Smooth muscle cell (in vitro differentiated cells): Measurements from ENCODE around the gene ADAMTSL5. TPM values are rescaled to one million over a fixed set of nuclear protein-coding genes. Genes with fewer than 3 reads are reported as not detected.
"Not testable (repeated sequence)": the region's sequence is repeated elsewhere in the genome, so short reads cannot be mapped to it uniquely, and the experiment has no call there.

Experiments
- DNase-seq: peaks from one replicate; lab custom pipeline; 2025; ENCODE audit not compliant: unreplicated experiment; lab: John Stamatoyannopoulos, UW
- H2AFZ ChIP-seq: fragments of 200-600 bp; sonication (generic); 2 replicates; pipeline ENCODE4 v1.6.0; 2016; ENCODE audit warnings: antibody characterized with exemption, low read depth, mild to moderate bottlenecking
- H3F3A ChIP-seq: fragments of 200-600 bp; sonication (generic); 2 replicates; pipeline ENCODE4 v1.6.0; 2017; ENCODE audit warnings: antibody characterized with exemption, low read depth
- H3K27ac ChIP-seq: fragments of 200-600 bp; sonication (generic); 2 replicates; pipeline ENCODE4 v1.5.1; 2016; ENCODE audit warnings: low read depth, mild to moderate bottlenecking
- H3K27me3 ChIP-seq: fragments of 200-600 bp; sonication (generic); 2 replicates; pipeline ENCODE4 v1.6.1; 2016; ENCODE audit warnings: low read depth, mild to moderate bottlenecking
- H3K36me3 ChIP-seq: fragments of 200-600 bp; sonication (generic); 2 replicates; pipeline ENCODE4 v1.5.1; 2016; ENCODE audit warnings: low read depth
- H3K4me1 ChIP-seq: fragments of 200-600 bp; sonication (generic); 2 replicates; pipeline ENCODE4 v1.5.1; 2016; ENCODE audit warnings: low read depth
- H3K4me2 ChIP-seq: fragments of 200-600 bp; sonication (generic); 2 replicates; pipeline ENCODE4 v1.6.0; 2016; ENCODE audit warnings: mild to moderate bottlenecking
- H3K4me3 ChIP-seq: fragments of 200-600 bp; sonication (generic); 2 replicates; pipeline ENCODE4 v1.5.1; 2016; ENCODE audit warnings: mild to moderate bottlenecking
- H3K79me2 ChIP-seq: fragments of 200-600 bp; sonication (generic); 2 replicates; pipeline ENCODE4 v1.6.0; 2016; ENCODE audit warnings: low read depth, mild to moderate bottlenecking
- H3K9ac ChIP-seq: fragments of 200-600 bp; sonication (generic); 2 replicates; pipeline ENCODE4 v1.6.0; 2016; ENCODE audit warnings: low read depth
- H3K9me3 ChIP-seq: fragments of 200-600 bp; sonication (generic); replicated peaks from 2 replicates; pipeline ENCODE4 v1.5.1; 2016; ENCODE audit warnings: low read depth
- H4K20me1 ChIP-seq: fragments of 200-600 bp; sonication (generic); 2 replicates; pipeline ENCODE4 v1.6.0; 2016; ENCODE audit warnings: low read depth
- WGBS: methylation state at CpG from one replicate; pipeline ENCODE4 v1.1.7; 2016; ENCODE audit warnings: low lambda C conversion rate; 5-methylcytosine and 5-hydroxymethylcytosine counted together
- polyA plus RNA-seq: library from polyadenylated mRNA; unstranded; fragments of >200 nt; fragmentation: Nextera tagmentation; extraction: Ambion mirVana; gene quantifications from 2 replicates; pipeline ENCODE4 v1.2.1, GENCODE V29; 2016
- total RNA-seq: library from RNA; depleted of rRNA; stranded (reverse); fragments of >200 nt; gene quantifications from 2 replicates; pipeline ENCODE4 v1.2.3, GENCODE V29; 2014
- TF ChIP-seq, protein P1 (sequence below): fragments of 200-600 bp; sonication (generic); IDR thresholded peaks from 2 replicates; pipeline ENCODE4 v1.5.1; 2017; ENCODE audit warnings: borderline replicate concordance, mild to moderate bottlenecking, antibody characterized with exemption; ENCODE audit not compliant: insufficient read depth, poor library complexity, severe bottlenecking

Gene ADAMTSL5
- total and polyA plus RNA-seq, 2 experiments from 2014 or later = 16.4 to 24.3 TPM

DNA sequence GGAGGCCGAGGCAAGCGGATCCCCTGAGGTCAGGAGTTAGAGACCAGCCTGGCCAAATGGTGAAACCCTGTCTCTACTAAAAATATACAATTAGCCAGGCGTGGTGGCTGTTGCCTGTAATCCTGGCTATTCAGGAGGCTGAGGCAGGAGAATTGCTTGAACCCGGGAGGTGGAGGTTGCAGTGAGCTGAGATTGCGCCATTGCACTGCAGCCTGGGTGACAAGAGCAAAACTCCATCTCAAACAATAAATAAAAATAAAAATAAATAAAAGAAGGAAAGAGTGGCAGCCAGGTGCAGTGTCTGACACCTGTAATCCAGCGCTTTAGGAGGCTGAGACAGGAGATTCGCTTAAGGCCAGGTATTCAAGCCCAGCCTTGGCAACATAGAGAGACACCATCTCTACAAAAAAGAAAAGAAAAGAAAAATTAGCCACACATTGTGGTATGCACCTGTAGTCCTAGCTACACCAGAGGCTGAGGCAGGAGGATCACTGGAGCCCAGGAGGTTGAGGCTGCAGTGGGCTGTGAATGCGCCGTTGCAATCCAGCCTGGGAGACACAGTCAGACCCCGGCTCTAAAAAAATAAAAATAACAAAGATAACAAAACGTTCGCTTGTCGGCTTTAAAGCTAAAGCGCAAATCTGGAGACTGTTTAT, 10.3 kb downstream of the ADAMTSL5 start:
- 62% methylated on average over 14 of the region's 14 CpGs for WGBS
- H3K4me2 ChIP-seq = peak overlapping the region; percentile 74

DNA sequence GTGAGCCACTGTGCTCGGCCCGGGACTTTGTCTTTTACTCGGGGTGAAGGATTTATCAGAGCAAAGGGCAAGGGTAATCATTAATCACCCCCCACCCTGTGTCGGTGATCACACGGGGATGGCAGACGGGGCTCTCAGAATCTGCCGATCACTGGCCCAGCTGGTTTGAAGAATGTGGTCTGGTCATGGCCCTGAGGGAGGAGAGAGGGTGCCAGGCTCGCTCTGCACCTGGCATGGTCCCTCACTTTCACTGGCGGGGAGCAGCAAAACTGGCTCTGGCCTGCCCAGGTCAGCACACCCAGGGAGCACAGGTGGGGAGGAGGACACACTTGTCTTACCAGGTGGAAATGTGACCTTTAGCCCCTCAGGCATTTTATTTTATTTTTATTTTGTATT, 11.6 kb downstream of the ADAMTSL5 start:
- 90% methylated on average over 9 of the region's 9 CpGs for WGBS
- Histone ChIP-seq H3K9ac (no peak overlapping the region), H3K4me3 (no peak overlapping the region), H2AFZ (no peak overlapping the region), H3K79me2 (no peaks in the 10 kb centered on the region), H3K27me3 (peaks cover 7% of the 10 kb centered on the region), H3K36me3 (no peaks in the 10 kb centered on the region), H3F3A (peaks cover 2% of the 10 kb centered on the region), H3K27ac (no peak overlapping the region), H3K4me2 (no peak overlapping the region), H3K9me3 (no peaks in the 10 kb centered on the region), H4K20me1 (no peaks in the 10 kb centered on the region), H3K4me1 (peaks cover 8% of the 10 kb centered on the region)
- DNase-seq = no peak
- TF ChIP-seq, protein P1, sequence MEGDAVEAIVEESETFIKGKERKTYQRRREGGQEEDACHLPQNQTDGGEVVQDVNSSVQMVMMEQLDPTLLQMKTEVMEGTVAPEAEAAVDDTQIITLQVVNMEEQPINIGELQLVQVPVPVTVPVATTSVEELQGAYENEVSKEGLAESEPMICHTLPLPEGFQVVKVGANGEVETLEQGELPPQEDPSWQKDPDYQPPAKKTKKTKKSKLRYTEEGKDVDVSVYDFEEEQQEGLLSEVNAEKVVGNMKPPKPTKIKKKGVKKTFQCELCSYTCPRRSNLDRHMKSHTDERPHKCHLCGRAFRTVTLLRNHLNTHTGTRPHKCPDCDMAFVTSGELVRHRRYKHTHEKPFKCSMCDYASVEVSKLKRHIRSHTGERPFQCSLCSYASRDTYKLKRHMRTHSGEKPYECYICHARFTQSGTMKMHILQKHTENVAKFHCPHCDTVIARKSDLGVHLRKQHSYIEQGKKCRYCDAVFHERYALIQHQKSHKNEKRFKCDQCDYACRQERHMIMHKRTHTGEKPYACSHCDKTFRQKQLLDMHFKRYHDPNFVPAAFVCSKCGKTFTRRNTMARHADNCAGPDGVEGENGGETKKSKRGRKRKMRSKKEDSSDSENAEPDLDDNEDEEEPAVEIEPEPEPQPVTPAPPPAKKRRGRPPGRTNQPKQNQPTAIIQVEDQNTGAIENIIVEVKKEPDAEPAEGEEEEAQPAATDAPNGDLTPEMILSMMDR = no peak

More for the DNA sequence above, 10.3 kb downstream of the ADAMTSL5 start:
- TF ChIP-seq, protein P1 = no peak
- Histone ChIP-seq H3K4me1 (peaks cover 8% of the 10 kb centered on the region), H3K9ac (no peak overlapping the region), H3K79me2 (no peaks in the 10 kb centered on the region), H3K4me3 (peak overlapping the region; percentile 17), H3K36me3 (no peaks in the 10 kb centered on the region), H3K27me3 (peaks cover 7% of the 10 kb centered on the region), H3K27ac (no peak overlapping the region), H3F3A (peaks cover 2% of the 10 kb centered on the region), H2AFZ (no peak overlapping the region), H3K9me3 (no peaks in the 10 kb centered on the region), H4K20me1 (no peaks in the 10 kb centered on the region)
- DNase-seq = no peak

DNA sequence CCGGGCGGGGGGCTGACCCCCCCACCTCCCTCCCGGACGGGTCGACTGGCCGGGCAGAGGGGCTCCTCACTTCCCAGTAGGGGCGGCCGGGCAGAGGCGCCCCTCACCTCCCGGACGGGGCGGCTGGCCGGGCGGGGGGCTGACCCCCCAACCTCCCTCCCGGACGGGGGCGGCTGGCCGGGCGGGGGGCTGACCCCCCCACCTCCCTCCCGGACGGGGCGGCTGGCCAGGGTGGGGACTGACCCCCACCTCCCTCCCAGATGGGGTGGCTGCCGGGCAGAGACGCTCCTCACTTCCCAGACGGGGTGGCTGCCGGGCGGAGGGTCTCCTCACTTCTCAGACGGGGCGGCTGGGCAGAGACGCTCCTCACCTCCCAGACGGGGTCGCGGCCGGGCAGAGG, 13.6 kb downstream of the ADAMTSL5 start:
- whole genome bisulfite sequencing = no CpG with 5 or more reads among the region's 34 CpGs
- not testable (repeated sequence) for H3K9me3 ChIP-seq, H3K4me1 ChIP-seq, H3K79me2 ChIP-seq, H3K27me3 ChIP-seq, H4K20me1 ChIP-seq, H3K9ac ChIP-seq, H3K4me2 ChIP-seq, H3F3A ChIP-seq, DNase-seq, H3K27ac ChIP-seq, H3K4me3 ChIP-seq, H2AFZ ChIP-seq, H3K36me3 ChIP-seq

DNA sequence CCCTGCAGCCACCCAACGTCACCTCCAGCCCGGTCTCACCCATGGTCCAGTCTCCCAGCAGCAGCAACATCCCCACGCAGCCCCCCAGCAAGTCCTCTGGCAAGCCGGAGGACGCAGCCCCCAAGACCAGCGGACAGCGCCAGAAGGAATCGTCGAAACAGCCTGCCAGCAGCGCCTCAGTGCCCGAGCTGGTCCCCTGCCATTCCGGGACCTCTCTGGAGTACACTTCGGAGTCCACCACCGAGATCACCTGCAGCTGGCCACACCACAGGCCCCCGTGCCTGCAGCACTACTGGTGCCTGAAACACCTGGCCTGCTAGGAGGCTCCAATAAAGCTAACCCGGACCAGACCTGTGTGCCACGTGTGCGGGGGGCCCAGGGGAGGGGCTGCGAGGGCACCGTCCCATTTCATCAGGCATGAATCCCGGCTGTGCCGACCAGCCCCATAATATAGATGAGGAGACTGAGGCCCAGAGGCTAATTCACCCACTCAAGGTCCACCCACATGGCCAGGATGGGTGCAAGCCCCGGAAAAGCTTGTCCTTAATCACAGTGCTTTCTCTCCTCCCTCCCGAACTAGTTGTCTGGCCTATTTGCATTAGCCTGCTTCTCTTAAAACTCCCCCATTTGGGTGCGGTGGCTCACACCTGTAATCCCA, 15.1 kb downstream of the ADAMTSL5 start:
- Histone ChIP-seq H3K4me1 (no peaks in the 10 kb centered on the region), H3K27ac (no peak overlapping the region), H3K4me3 (no peak overlapping the region), H3K9me3 (no peaks in the 10 kb centered on the region), H3K79me2 (no peaks in the 10 kb centered on the region), H3K4me2 (no peak overlapping the region), H3K27me3 (no peaks in the 10 kb centered on the region), H3K9ac (no peak overlapping the region), H3F3A (peaks cover 1% of the 10 kb centered on the region), H2AFZ (no peak overlapping the region), H3K36me3 (no peaks in the 10 kb centered on the region), H4K20me1 (no peaks in the 10 kb centered on the region)
- TF ChIP-seq, protein P1 = no peak
- 93% methylated on average over 25 of the region's 25 CpGs for WGBS
- DNase-seq = no peak
